Measurements from ENCODE around the gene E2F1. TPM values are rescaled to one million over a fixed set of nuclear protein-coding genes. Genes with fewer than 3 reads are reported as not detected.

Gene E2F1
- total RNA-seq, 2 donors from 2014 or later: 4.6 to 23.3 TPM

DNA sequence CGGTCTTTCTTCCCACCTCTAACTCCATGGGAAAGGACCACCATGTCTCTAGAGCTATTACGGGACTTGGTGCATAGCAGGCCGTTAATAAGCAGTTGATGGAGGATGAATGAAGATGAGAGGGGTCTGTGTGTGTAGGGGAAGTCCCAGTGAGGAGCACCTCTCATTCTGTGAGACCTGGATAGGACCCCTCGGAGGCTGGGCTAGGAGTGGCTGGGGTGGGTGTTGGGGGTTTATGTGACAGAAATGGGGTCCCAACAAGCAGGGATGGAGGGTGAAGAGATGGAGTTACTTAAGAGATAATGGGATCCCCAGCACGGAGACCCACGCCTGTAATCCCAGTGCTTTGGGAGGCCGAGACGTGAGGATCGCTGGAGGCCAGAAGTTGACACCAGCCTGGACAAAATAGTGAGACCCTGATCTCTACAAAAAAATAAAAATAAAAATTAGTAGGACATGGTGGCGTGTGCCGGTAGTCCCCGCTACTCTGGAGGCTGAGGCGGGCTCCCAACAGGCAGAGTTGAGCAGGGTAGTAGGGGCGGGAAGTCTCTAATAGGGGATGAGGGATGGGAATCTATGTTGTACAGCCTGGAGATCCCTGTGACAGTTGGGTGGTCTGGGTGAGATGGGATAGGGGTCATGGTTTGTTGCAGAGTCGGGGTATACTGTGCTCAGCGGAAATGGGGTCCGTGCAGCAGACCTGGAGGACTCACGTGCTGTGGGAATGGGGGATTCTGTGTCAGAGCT is 44.9 kb upstream of the E2F1 start:
- no peaks in the 10 kb centered on the region for H3K27me3 ChIP-seq
- H3K9me3 ChIP-seq: no peaks in the 10 kb centered on the region
- H3K9ac ChIP-seq (ENCODE audit: low read depth in 2 of 2, low read length in 2 of 2): peak overlapping the region; percentile 70 to 92
- intact Hi-C loops (cut with DNase I): loop anchor here (5.0 kb wide), 1 partner anchor 56 kb away; no protein-coding TSS in a partner anchor
- H3K27ac ChIP-seq: peak overlapping the region; percentile 97
- TF ChIP-seq, protein P1, sequence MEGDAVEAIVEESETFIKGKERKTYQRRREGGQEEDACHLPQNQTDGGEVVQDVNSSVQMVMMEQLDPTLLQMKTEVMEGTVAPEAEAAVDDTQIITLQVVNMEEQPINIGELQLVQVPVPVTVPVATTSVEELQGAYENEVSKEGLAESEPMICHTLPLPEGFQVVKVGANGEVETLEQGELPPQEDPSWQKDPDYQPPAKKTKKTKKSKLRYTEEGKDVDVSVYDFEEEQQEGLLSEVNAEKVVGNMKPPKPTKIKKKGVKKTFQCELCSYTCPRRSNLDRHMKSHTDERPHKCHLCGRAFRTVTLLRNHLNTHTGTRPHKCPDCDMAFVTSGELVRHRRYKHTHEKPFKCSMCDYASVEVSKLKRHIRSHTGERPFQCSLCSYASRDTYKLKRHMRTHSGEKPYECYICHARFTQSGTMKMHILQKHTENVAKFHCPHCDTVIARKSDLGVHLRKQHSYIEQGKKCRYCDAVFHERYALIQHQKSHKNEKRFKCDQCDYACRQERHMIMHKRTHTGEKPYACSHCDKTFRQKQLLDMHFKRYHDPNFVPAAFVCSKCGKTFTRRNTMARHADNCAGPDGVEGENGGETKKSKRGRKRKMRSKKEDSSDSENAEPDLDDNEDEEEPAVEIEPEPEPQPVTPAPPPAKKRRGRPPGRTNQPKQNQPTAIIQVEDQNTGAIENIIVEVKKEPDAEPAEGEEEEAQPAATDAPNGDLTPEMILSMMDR (IDR thresholded peaks at IDR 0.05): no peak
- H3K36me3 ChIP-seq: no peaks in the 10 kb centered on the region
- no peak for DNase-seq
- H3K4me3 ChIP-seq: peak overlapping the region; percentile 43
- H3K4me1 ChIP-seq: peaks cover 3% of the 10 kb centered on the region

DNA sequence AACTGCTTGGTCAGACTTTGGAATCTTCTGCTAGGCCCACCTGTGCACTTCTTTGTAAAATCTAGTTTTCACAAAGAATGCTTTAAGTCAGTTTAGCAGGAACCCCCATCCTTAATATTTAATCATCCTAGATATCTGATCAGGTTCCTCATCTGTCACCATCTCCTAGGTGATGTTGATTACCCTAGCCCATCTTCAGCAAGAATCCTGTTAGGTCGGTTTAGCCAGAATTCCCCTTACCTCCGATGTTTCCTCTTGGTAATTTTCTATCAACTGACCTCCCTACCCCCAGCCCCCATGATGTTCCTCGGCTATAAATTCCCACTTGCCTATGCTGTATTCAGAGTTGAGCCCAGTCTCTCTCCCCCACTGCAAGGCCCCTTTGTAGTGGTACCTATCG is 42.9 kb upstream of the E2F1 start:
- intact Hi-C loops (cut with DNase I): no loop called here
- H3K4me3 ChIP-seq: no peak overlapping the region
- no peaks in the 10 kb centered on the region for H3K27me3 ChIP-seq
- H3K9ac ChIP-seq (ENCODE audit: low read depth in 2 of 2, low read length in 2 of 2): no peak overlapping the region
- TF ChIP-seq, protein P1 (IDR thresholded peaks at IDR 0.05): no peak
- no peaks in the 10 kb centered on the region for H3K36me3 ChIP-seq
- H3K4me1 ChIP-seq: peaks cover 2% of the 10 kb centered on the region
- H3K9me3 ChIP-seq: no peaks in the 10 kb centered on the region
- no peak for DNase-seq
- no peak overlapping the region for H3K27ac ChIP-seq

DNA sequence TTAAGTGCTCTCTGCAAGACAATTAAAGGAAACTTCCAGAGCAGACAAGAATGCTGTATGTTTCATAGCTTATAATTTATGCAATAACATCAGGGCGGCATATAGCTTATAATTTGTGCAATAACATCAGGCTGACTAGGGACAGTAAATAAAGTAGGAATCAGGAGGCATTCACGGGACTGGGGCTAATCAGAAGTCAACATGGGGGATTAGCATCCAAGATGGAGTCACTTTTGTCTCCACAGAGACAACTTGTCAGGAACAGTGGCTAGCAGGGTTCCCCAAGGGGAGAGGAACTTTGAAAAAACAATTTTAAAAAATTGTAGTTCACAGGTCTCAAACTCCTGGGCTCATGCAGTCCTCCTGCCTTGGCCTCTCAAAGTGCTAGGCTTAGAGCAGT is 42.3 kb upstream of the E2F1 start:
- Histone ChIP-seq H3K9ac (ENCODE audit: low read depth in 2 of 2, low read length in 2 of 2) (no peak overlapping the region), H3K4me3 (no peak overlapping the region), H3K4me1 (no peaks in the 10 kb centered on the region), H3K27me3 (no peaks in the 10 kb centered on the region), H3K27ac (no peak overlapping the region), H3K36me3 (no peaks in the 10 kb centered on the region), H3K9me3 (no peaks in the 10 kb centered on the region)
- TF ChIP-seq, protein P1 (IDR thresholded peaks at IDR 0.05): no peak
- no peak for DNase-seq
- intact Hi-C loops (cut with DNase I): no loop called here

DNA sequence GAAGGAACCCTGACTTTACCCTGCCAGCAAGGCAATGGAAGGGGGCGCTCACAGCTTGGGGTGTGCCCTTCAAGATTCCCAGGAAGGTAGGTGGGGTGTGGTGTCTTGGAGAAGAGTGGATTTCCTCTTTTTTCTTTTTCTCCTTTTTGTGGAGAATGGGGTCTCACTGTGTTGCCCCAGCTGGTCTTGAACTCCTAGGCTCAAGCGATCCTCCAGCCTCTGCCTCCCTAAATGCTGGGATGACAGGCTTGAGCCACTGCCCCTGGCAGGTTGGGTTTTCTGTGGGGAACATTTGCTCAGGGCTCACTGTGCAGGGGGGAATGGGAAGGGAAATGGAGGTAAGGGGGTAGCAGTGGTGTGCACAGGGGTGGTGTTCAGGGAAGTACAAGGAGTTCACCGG is 41.6 kb upstream of the E2F1 start:
- Histone ChIP-seq H3K9me3 (no peaks in the 10 kb centered on the region), H3K36me3 (no peaks in the 10 kb centered on the region), H3K27me3 (no peaks in the 10 kb centered on the region), H3K4me1 (no peaks in the 10 kb centered on the region), H3K4me3 (no peak overlapping the region), H3K9ac (ENCODE audit: low read depth in 2 of 2, low read length in 2 of 2) (no peak overlapping the region), H3K27ac (no peak overlapping the region)
- TF ChIP-seq, protein P1 (IDR thresholded peaks at IDR 0.05): no peak
- DNase-seq: no peak
- intact Hi-C loops (cut with DNase I): no loop called here

DNA sequence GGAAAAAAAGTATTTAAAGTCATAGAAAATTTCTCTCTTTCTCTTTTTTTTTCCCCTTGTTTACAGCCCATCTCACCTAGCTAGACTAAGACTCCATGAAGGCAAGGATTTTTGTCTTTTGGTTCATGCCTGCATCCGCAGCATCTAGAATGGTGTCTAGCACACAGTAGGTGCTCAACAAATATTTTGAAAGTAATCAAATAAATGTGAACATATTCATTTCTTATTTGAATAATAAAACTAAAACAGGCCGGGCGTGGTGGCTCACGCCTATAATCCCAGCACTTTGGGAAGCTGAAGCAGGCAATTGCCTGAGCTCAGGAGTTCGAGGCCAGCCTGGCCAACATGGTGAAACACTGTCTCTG is 40.9 kb upstream of the E2F1 start:
- Histone ChIP-seq H3K36me3 (no peaks in the 10 kb centered on the region), H3K9me3 (no peaks in the 10 kb centered on the region), H3K4me3 (no peak overlapping the region), H3K9ac (ENCODE audit: low read depth in 2 of 2, low read length in 2 of 2) (no peak overlapping the region), H3K27ac (no peak overlapping the region), H3K27me3 (no peaks in the 10 kb centered on the region), H3K4me1 (no peaks in the 10 kb centered on the region)
- DNase-seq: no peak
- intact Hi-C loops (cut with DNase I): no loop called here
- TF ChIP-seq, protein P1 (IDR thresholded peaks at IDR 0.05): no peak

All from colonic mucosa (tissue), 4 donors.